Activated naive CD8-positive, alpha-beta T cell treated with anti-CD3 and anti-CD28 coated beads, Interleukin-2, amount 50 U/mL, for 16 hours (primary cell): Measurements from ENCODE around the gene ALG1L2.
"Not testable (repeated sequence)": the region's sequence is repeated elsewhere in the genome, so short reads cannot be mapped to it uniquely, and the experiment has no call there.

Source experiments
- DNase-seq: peaks from one replicate; pipeline ENCODE4 v3.0.0-alpha.2; 2020; ENCODE audit warnings: low read depth, low spot score

ALG1L2 gene

DNA sequence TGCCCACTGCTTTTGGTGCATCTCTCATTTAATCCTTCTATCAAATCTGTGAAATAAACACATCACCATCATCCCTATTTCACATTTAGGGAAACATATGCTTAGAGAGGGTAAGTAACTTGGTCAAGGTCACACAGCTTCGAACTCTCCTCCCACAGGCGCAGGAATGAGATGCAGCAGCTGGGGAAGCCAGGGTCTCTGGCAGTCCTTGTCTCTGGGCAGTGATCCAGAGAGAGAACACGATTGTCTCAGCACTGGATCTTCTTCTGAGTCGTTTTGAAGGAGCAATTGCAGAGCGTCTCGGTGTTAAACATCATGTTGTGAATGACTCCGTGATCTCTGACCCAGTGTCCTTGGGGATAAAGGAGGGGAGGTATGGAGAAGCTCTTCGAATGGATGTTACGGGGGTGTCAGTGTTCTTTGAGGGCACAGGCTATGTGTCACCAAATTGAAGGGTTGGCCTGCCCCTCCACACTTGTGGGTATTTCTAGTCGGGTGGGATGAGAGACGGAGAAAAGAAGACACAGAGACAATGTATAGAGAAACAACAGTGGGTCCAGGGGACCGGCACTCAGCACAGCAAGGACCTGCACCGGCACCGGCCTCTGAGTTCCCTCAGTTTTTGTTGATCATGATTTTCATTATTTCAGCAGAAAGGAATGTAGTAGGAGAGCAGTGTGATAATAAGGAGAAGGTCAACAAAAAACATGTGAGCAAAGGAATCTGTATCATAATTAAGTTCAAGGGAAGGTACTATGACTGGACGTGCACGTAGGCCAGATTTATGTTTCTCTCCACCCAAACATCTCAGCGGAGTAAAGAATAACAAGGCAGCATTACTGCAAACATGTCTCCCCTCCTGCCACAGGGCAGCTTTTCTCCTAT lies 41.5 kb downstream of the ALG1L2 start:
- not testable (repeated sequence) for DNase-seq

DNA sequence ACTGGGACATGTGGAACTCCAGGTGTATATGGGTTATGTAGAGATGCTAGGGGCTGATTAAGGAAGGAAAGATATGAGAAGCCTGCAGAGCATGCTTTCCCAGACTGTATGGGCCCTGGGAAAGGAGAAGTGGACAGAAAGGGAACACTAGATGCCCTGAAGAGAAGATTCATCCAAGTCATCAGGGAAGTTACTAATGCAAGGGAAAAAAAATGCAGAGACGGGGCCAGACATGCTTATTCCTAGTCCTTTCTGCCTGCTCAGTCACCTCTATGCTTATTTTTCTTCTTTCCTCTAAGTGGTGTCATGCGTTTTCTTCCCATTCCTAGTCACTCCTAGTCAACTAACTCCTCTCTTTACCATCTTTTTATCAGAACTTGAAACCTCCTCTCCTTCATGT lies 43.8 kb downstream of the ALG1L2 start:
- DNase-seq = not testable (repeated sequence)

GRCh38 chr3:130136337-130136736 lies 54.7 kb downstream of the ALG1L2 start:
- not testable (repeated sequence) for DNase-seq

DNA sequence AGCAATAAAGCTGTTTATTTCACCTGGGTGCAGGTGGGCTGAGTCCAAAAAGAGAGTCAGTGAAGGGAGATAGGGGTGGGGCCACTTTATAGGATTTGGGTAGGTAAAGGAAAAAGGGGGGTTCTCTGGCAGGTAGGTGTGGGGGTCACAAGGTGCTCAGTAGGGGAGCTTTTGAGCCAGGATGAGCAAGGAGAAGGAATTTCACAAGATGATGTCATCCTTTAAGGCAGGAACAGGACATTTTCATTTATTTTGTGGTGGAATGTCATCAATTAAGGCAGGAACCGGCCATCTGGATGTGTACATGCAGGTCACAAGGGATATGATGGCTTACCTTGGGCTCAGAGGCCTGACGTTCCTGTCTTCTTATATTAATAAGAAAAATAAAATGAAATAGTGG lies 56.1 kb downstream of the ALG1L2 start:
- not testable (repeated sequence) for DNase-seq

DNA sequence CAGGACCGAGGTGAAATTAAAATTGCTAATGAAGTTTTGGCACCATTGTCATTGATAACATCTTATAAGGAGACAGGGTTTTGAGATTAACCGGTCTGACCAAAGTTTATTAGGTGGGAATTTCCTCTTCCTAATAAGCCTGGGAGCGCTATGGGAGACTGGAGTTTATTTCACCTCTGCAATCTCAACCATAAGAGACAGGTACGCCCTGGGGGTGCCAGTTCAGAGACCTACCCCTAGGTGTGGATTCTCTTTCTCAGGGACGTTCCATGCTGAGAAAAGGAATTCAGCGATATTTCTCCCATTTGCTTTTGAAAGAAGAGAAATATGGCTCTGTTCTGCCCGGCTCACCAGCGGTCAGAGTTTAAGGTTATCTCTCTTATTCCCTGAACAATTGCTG lies 57.4 kb downstream of the ALG1L2 start:
- DNase-seq = not testable (repeated sequence)

DNA sequence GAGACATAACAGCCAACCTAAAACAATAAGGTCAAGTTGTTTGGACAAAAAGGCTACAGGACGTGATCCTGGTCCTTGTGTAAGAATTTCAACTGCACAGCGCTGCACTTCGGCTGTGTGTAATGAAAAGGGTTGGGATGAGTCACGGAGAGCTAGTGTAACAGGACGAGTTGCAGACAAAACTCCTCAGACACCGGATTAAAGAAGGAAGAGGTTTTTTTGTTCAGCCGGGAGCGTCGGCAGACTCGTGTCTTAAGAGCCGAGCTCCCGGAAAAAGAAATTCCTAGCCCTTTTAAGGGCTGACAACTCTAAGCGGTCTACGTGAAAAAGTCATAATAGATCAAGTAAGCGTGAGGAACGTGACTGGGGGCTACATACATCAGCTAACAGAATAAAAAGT lies 59.1 kb downstream of the ALG1L2 start:
- not testable (repeated sequence) for DNase-seq

GRCh38 chr3:130143648-130144327 lies 62.2 kb downstream of the ALG1L2 start:
- DNase-seq = not testable (repeated sequence)

DNA sequence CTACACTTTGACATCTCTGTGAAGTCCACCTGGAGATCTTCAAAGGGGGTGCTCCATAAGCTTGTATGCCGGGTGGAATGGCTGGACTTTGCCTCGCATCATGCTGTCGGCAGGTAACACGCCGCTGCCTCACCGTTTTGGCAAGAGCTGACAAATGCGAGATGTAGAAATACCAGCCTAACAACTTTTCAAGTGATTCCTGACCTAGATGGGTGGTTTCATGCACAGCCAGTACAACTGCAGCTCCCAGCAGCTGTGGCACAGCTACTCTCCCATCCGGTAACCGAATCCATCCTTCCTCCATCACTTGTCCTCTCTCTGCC lies 62.7 kb downstream of the ALG1L2 start:
- not testable (repeated sequence) for DNase-seq

GRCh38 chr3:130145456-130145855 lies 63.8 kb downstream of the ALG1L2 start:
- not testable (repeated sequence) for DNase-seq

- DNase-seq = not testable (repeated sequence)
These were observed 64.8 kb downstream of the ALG1L2 start for GRCh38 chr3:130146465-130146864.
